ENCODE measurements around the gene ZNF799. TPM values are rescaled to one million over a fixed set of nuclear protein-coding genes. Genes with fewer than 3 reads are reported as not detected.
"Not testable (repeated sequence)": the region's sequence is repeated elsewhere in the genome, so short reads cannot be mapped to it uniquely, and the experiment has no call there.

ZNF799 gene
- 1 to 10 TPM; 5.4 to 9.4 (median 7.9) TPM for total RNA-seq

DNA sequence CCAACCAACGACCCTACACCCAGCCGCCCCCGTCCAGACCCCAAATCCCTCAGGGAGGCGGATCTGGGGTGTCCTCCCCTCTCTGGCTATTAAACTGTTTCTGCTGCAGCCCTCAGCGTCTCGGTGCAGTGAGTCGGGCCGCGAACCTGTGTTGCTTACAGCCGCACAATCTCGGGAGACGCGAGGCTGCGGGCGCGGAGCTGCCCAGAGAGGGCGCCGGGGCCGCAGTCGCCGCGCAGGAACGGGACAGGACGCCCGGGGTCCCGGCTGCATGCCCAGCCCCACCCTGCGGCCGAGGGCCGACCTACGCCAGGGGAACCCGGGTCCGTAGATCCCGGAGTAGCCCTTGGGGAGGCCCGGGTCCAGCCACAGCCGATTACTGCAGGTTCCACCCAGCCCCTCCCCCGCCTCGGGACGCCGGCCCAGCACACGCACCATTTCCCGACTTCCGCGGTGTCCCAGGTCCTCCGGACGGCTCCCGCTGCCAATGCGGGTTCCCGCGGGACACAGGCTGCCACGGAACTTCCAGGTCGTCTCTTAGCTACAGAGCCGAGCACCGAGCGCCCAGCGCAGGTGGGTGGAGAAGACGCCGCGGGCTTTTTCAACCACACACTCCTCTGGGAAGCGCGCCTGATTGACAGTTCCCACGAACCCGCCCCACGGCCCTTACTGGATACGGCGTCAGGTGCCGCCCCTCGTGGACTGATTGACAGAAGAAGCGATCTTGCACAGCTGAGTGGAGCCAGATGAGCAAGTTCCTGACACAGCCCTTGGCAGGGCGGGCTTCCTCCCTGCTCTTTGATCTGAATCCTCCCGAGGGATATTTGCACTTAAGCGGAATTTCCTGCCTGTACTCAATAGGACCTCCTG is at the start of gene ZNF799:
Gene ZNF799 (minus strand): TSS at position 639 of the 870 bp plus-strand sequence. CDS start 201 bp downstream, at position 438.
- Histone ChIP-seq H3K27me3 (no peaks in the 10 kb centered on the region), H3K4me1 (peaks cover 0 to 14% (median 6%) of the 10 kb centered on the region in 4 donors), H3K27ac (peak within 1 kb of the TSS; percentile 88 to 97 (median 90)), H3K9me3 (no peaks in the 10 kb centered on the region), H3K4me3 (peak within 1 kb of the TSS; percentile 70 to 91 (median 76)), H3K36me3 (no peaks in the 10 kb centered on the region)
- intact Hi-C loops (cut with DNase I; ENCODE audit: low total_unique reads) = no loop called here
- in situ Hi-C loops (cut with MboI; ENCODE audit: low pct_ligation_motif_present in 1 of 4, low pct_unique_long_range_greater_than_20kb in 1 of 4, low sequenced_read_pairs in 3 of 4) = no loop called here
- DNase-seq = peak; percentile 98
- WGBS, 2 donors (ENCODE audit: low coverage in 1 of 2) = 0% methylated on average over 3 to 47 of the region's 71 CpGs
- TF ChIP-seq POLR2A (IDR thresholded peaks at IDR 0.05) (peak; percentile 71), POLR2AphosphoS5 (IDR thresholded peaks at IDR 0.05) (peak; percentile 76 to 85 (median 83)), EP300 (IDR thresholded peaks at IDR 0.05; ENCODE audit: low read depth) (peak; percentile 9)
- TF ChIP-seq, protein P1, sequence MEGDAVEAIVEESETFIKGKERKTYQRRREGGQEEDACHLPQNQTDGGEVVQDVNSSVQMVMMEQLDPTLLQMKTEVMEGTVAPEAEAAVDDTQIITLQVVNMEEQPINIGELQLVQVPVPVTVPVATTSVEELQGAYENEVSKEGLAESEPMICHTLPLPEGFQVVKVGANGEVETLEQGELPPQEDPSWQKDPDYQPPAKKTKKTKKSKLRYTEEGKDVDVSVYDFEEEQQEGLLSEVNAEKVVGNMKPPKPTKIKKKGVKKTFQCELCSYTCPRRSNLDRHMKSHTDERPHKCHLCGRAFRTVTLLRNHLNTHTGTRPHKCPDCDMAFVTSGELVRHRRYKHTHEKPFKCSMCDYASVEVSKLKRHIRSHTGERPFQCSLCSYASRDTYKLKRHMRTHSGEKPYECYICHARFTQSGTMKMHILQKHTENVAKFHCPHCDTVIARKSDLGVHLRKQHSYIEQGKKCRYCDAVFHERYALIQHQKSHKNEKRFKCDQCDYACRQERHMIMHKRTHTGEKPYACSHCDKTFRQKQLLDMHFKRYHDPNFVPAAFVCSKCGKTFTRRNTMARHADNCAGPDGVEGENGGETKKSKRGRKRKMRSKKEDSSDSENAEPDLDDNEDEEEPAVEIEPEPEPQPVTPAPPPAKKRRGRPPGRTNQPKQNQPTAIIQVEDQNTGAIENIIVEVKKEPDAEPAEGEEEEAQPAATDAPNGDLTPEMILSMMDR (IDR thresholded peaks at IDR 0.05) = peak in 2 of 5 experiments; percentile 7 to 23

DNA sequence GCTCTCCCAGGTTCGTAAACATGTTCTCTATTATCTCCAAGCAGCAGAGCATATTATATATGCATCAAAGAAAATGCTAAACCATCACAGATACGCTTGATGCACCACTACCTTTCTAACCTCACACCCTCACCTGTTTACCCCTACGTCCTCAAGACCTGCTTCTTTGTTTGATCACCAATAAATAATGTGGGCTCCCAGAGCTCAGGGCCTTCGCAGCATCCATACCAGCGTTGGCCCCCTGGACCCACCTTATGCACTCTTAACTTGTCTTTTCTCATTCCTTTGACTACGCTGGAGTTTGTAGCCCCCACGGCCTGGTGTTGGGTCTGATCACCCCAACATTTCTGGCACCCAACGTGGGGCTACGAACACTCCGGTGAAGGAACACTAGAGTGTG is 49.8 kb upstream of the ZNF799 start:
- TF ChIP-seq POLR2AphosphoS5 (IDR thresholded peaks at IDR 0.05) (no peak), EP300 (IDR thresholded peaks at IDR 0.05; ENCODE audit: low read depth) (no peak), POLR2A (IDR thresholded peaks at IDR 0.05) (no peak)
- TF ChIP-seq, protein P1 (IDR thresholded peaks at IDR 0.05) = no peak
- Histone ChIP-seq H3K27ac (no peak overlapping the region), H3K4me1 (peaks cover 0 to 7% (median 0%) of the 10 kb centered on the region in 4 donors), H3K36me3 (no peaks in the 10 kb centered on the region), H3K27me3 (no peaks in the 10 kb centered on the region), H3K4me3 (no peak overlapping the region), H3K9me3 (peaks cover 15% of the 10 kb centered on the region in 2 donors)
- DNase-seq = no peak
- in situ Hi-C loops (cut with MboI; ENCODE audit: low pct_ligation_motif_present in 1 of 4, low pct_unique_long_range_greater_than_20kb in 1 of 4, low sequenced_read_pairs in 3 of 4) (no loop called here), intact Hi-C loops (cut with DNase I; ENCODE audit: low total_unique reads) (no loop called here)
- WGBS, 2 donors (ENCODE audit: low coverage in 1 of 2) = 85 to 90% methylated on average over 2 to 10 of the region's 10 CpGs

DNA sequence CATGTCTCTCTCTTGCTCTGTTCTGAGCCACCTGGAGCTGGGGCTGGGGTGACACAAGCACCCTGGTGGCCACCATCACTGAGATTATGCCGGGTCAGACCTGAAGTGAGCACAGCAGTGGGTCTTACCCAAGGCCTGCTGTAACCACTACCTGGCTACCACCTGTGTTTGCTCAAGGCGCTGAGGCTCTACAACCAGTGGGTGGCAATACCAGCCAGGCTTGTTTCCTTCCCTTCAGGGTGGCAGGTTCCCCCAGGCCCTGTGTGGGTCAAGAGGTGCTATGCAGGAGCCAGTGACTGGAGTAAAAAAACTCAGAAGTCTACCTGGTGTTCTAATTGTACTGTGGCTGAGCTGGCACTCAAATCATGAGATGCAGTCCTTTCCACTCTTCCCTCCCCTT is 47.7 kb upstream of the ZNF799 start:
- 58% methylated on average over 2 of the region's 2 CpGs; no CpG with 5 or more reads in 1 of the 2 donors for WGBS, 2 donors (ENCODE audit: low coverage in 1 of 2)
- in situ Hi-C loops (cut with MboI; ENCODE audit: low pct_ligation_motif_present in 1 of 4, low pct_unique_long_range_greater_than_20kb in 1 of 4, low sequenced_read_pairs in 3 of 4) (no loop called here), intact Hi-C loops (cut with DNase I; ENCODE audit: low total_unique reads) (no loop called here)
- no peaks in the 10 kb centered on the region for H3K27me3 ChIP-seq
- H3K4me3 ChIP-seq = no peak overlapping the region
- H3K9me3 ChIP-seq = peaks cover 15% of the 10 kb centered on the region in 2 donors
- DNase-seq = no peak
- H3K36me3 ChIP-seq = no peaks in the 10 kb centered on the region
- TF ChIP-seq POLR2A (IDR thresholded peaks at IDR 0.05) (no peak), POLR2AphosphoS5 (IDR thresholded peaks at IDR 0.05) (no peak), EP300 (IDR thresholded peaks at IDR 0.05; ENCODE audit: low read depth) (no peak)
- TF ChIP-seq, protein P1 (IDR thresholded peaks at IDR 0.05) = no peak
- H3K27ac ChIP-seq = no peak overlapping the region
- peaks cover 0 to 6% (median 0%) of the 10 kb centered on the region in 4 donors for H3K4me1 ChIP-seq

DNA sequence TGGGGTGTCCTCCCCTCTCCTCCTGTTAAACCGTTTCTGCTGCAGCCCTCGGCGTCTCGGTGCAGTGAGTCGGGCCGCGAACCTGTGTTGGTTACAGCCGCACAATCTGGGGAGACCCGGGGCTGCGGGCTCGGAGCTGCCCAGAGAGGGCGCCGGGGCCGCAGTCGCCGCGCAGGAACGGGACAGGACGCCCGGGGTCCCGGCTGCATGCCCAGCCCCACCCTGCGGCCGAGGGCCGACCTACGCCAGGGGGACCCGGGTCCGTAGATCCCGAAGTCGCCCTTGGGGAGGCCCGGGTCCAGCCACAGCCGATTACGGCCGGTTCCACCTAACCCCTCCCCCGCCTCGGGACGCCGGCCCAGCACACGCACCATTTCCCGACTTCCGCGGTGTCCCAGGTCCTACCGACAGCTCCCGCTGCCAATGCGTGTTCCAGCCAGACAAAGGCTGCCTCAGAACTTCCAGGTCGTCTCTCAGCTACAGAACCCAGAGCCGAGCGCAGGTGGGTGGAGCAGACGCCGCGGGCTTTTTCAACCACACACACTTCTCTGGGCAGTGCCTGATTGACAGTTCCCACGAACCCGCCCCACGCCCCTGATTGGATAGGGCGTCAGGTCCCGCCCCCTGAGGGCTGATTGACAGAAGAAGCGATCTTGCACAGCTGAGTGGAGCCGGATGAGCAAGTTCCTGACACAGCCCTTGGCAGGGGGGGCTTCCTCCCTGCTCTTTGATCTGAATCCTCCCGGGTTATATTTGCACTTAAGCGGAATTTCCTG is 39.7 kb upstream of the ZNF799 start, which contains the start of gene ZNF443:
Gene ZNF443 (minus strand): TSS at position 481 of the 776 bp plus-strand sequence. CDS start 107 bp downstream, at position 374.
- peak within 1 kb of the TSS; percentile 51 to 95 (median 78) for H3K4me3 ChIP-seq
- WGBS, 2 donors (ENCODE audit: low coverage in 1 of 2) = 0% methylated on average over 2 to 37 of the region's 59 CpGs
- DNase-seq = peak; percentile 100
- in situ Hi-C loops (cut with MboI; ENCODE audit: low pct_ligation_motif_present in 1 of 4, low pct_unique_long_range_greater_than_20kb in 1 of 4, low sequenced_read_pairs in 3 of 4) (no loop called here), intact Hi-C loops (cut with DNase I; ENCODE audit: low total_unique reads) (no loop called here)
- peaks cover 0 to 8% (median 5%) of the 10 kb centered on the region in 4 donors for H3K4me1 ChIP-seq
- H3K27ac ChIP-seq = peak within 1 kb of the TSS; percentile 92 to 96 (median 94)
- no peaks in the 10 kb centered on the region for H3K9me3 ChIP-seq
- no peaks in the 10 kb centered on the region for H3K27me3 ChIP-seq
- TF ChIP-seq POLR2A (IDR thresholded peaks at IDR 0.05) (peak; percentile 77), POLR2AphosphoS5 (IDR thresholded peaks at IDR 0.05) (peak; percentile 81 to 92 (median 87)), EP300 (IDR thresholded peaks at IDR 0.05; ENCODE audit: low read depth) (no peak)
- TF ChIP-seq, protein P1 (IDR thresholded peaks at IDR 0.05) = no peak
- H3K36me3 ChIP-seq = no peaks in the 10 kb centered on the region

DNA sequence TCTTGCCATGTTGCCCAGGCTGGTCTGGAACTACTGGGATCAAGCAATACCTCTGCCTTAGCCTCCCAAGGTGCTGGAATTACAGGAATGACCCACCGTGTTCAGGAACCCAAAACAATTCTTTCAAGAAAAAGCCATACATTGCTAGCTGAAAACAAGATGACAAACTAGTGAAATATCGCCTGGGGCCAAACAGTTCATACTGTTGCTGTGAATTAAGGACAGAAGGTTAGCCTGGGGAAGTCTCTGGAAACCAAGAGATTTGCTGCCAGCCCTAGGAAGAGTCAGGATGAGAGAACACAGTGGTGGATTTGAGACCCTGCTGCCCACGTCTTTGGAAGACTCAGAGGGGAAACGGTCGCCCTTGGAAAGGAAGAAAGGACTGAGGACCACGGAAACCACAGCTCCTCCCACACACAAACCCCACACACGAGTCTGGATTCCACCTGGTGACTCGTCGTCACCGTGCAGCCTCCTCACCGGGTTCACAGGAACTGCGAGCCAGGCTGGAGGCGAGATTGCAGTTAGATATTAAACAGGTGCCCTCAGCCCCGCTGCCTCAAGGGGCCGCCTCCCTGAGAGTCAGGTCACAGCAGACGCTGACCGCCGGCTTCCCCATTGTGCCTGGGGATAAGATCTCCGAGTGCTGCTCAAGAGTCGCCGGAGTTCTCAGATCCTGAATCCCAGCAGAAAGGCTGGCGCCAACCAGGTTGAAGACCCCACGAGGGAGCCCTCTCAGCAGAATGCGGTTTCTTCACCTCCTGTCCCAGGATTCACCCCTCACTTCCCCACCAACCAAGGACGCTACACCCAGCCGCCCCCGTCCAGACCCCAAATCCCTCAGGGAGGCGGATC is 38.8 kb upstream of the ZNF799 start:
- WGBS, 2 donors (ENCODE audit: low coverage in 1 of 2) = 1% methylated on average over 23 of the region's 28 CpGs; no CpG with 5 or more reads in 1 of the 2 donors
- peak; percentile 46 for DNase-seq
- H3K9me3 ChIP-seq; H3K27me3 ChIP-seq; intact Hi-C loops (cut with DNase I; ENCODE audit: low total_unique reads); H3K36me3 ChIP-seq; H3K4me1 ChIP-seq: not testable (repeated sequence)
- Histone ChIP-seq H3K27ac (peak overlapping the region; percentile 92 to 96 (median 94)), H3K4me3 (peak overlapping the region; percentile 51 to 95 (median 78))
- in situ Hi-C loops (cut with MboI; ENCODE audit: low pct_ligation_motif_present in 1 of 4, low pct_unique_long_range_greater_than_20kb in 1 of 4, low sequenced_read_pairs in 3 of 4) = loop anchor here in 1 of 4 donors (5.0 kb wide), 1 partner anchor 43 kb away; no protein-coding TSS in a partner anchor
